MM.1S (cell line): ENCODE results near the gene FKBP1A.

ENCODE experiments used
- EZH2 ChIP-seq: fragments of 300-600 bp; sonication (generic); optimal IDR thresholded peaks from 2 replicates; pipeline ENCODE3; 2017; ENCODE audit warnings: low read depth, mild to moderate bottlenecking, antibody characterized with exemption, low read length, mixed read lengths
- EZH2phosphoT487 ChIP-seq: fragments of 300-600 bp; sonication (generic); IDR thresholded peaks from 2 replicates; pipeline ENCODE4 v1.6.1; 2018; ENCODE audit warnings: antibody characterized with exemption, low read length
- TF ChIP-seq, protein P1 (sequence below): fragments of 300-600 bp; sonication (generic); IDR thresholded peaks from 2 replicates; pipeline ENCODE4 v1.5.1; 2016; ENCODE audit warnings: antibody characterized with exemption, low read length, mixed read lengths

DNA sequence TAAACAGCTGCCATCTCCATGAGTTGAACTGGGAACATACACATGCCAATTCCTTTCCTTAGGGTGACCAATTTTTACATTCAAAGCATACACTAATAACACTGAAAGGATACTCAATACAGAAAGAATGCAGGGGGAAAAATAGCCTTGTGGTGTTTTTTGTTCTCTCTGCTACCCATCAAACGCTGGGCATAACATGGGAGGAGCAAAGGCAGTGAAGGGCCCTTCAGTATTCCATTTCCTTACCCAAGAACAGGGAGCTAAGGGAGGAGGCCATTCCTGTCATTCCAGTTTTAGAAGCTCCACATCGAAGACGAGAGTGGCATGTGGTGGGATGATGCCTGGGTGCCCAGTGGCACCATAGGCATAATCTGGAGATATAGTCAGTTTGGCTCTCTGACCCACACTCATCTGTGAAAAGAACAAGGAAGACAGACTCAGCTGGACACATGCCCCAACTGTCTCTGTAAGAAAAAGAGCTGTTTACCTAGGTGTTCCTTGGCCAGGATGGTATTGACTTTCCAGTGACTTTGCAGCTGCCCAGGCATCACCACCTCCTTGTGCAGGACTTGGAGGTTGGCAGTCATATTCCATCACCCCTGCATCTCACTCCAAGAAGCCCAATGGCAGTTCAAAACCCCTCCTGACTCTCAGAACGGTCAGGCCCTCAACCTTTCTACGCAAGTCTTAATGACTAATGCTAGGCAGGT lies 20.9 kb downstream of the FKBP1A start:
- TF ChIP-seq, protein P1, sequence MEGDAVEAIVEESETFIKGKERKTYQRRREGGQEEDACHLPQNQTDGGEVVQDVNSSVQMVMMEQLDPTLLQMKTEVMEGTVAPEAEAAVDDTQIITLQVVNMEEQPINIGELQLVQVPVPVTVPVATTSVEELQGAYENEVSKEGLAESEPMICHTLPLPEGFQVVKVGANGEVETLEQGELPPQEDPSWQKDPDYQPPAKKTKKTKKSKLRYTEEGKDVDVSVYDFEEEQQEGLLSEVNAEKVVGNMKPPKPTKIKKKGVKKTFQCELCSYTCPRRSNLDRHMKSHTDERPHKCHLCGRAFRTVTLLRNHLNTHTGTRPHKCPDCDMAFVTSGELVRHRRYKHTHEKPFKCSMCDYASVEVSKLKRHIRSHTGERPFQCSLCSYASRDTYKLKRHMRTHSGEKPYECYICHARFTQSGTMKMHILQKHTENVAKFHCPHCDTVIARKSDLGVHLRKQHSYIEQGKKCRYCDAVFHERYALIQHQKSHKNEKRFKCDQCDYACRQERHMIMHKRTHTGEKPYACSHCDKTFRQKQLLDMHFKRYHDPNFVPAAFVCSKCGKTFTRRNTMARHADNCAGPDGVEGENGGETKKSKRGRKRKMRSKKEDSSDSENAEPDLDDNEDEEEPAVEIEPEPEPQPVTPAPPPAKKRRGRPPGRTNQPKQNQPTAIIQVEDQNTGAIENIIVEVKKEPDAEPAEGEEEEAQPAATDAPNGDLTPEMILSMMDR: no peak
- TF ChIP-seq EZH2 (no peak), EZH2phosphoT487 (no peak)
